Astrocyte (in vitro differentiated cells and primary cell): ENCODE measurements around the gene FREY1.

Experiments
- EZH2 ChIP-seq: IDR thresholded peaks from 2 replicates; pipeline ENCODE4 v1.6.1; 2012; ENCODE audit warnings: mild to moderate bottlenecking, low read length, inconsistent platforms; ENCODE audit not compliant: insufficient read depth
- TF ChIP-seq, protein P1 (sequence below): IDR thresholded peaks from 2 replicates; pipeline ENCODE4 v1.5.1; 2011; ENCODE audit warnings: low read depth, mild to moderate bottlenecking, inconsistent platforms, low read length, moderate library complexity; ENCODE audit not compliant: insufficient read depth

DNA sequence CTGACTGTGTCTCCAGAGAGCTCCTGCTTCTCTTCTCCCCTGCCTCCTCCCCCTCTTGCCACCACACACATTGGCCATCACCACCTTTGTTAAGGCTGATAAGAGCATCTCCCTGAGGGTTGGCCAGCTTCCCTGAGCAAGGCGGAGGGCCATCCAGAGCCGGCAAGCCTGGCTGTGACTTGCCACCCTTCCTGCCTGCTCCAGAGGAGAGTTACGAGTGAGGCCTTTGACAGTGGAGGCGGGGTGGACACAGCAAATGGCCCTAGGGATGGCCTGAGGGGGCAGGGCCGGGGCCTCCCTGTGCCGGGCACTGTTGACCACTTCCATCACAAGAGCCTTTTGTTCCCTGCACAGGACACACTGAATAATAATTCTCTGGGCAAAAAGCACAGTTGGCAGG, 5.4 kb downstream of the FREY1 start:
- TF ChIP-seq, protein P1, sequence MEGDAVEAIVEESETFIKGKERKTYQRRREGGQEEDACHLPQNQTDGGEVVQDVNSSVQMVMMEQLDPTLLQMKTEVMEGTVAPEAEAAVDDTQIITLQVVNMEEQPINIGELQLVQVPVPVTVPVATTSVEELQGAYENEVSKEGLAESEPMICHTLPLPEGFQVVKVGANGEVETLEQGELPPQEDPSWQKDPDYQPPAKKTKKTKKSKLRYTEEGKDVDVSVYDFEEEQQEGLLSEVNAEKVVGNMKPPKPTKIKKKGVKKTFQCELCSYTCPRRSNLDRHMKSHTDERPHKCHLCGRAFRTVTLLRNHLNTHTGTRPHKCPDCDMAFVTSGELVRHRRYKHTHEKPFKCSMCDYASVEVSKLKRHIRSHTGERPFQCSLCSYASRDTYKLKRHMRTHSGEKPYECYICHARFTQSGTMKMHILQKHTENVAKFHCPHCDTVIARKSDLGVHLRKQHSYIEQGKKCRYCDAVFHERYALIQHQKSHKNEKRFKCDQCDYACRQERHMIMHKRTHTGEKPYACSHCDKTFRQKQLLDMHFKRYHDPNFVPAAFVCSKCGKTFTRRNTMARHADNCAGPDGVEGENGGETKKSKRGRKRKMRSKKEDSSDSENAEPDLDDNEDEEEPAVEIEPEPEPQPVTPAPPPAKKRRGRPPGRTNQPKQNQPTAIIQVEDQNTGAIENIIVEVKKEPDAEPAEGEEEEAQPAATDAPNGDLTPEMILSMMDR = no peak
- TF ChIP-seq EZH2 = no peak
